ENCODE measurements around the gene TULP4. TPM values are rescaled to one million over a fixed set of nuclear protein-coding genes. Genes with fewer than 3 reads are reported as not detected.

Gene TULP4
- total RNA-seq, 1 experiment from 2014 or later = 52.8 TPM

- H3K4me1 Mint-ChIP-seq = peaks cover 24% of the 10 kb centered on the region
- H3K27me3 Mint-ChIP-seq (ENCODE audit: low read depth) = no peaks in the 10 kb centered on the region
- CTCF ChIA-PET = interaction anchor here (1.5 kb wide), 1 partner anchor 43 kb away, joined by 5 read pairs; no protein-coding TSS in a partner anchor
- H3K9me3 Mint-ChIP-seq = no peaks in the 10 kb centered on the region
- DNase-seq (ENCODE audit: low spot score) (no peak), ATAC-seq (no peak)
- H3K36me3 Mint-ChIP-seq = peaks cover 12% of the 10 kb centered on the region
- POLR2A ChIA-PET = no interaction called here
- TF ChIP-seq, protein P1, sequence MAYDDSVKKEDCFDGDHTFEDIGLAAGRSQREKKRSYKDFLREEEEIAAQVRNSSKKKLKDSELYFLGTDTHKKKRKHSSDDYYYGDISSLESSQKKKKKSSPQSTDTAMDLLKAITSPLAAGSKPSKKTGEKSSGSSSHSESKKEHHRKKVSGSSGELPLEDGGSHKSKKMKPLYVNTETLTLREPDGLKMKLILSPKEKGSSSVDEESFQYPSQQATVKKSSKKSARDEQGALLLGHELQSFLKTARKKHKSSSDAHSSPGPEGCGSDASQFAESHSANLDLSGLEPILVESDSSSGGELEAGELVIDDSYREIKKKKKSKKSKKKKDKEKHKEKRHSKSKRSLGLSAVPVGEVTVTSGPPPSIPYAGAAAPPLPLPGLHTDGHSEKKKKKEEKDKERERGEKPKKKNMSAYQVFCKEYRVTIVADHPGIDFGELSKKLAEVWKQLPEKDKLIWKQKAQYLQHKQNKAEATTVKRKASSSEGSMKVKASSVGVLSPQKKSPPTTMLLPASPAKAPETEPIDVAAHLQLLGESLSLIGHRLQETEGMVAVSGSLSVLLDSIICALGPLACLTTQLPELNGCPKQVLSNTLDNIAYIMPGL (CRISPR knock-in tag; IDR thresholded peaks at IDR 0.05) = no peak
- TF ChIP-seq KAT7 (CRISPR knock-in tag; IDR thresholded peaks at IDR 0.05; ENCODE audit: borderline replicate concordance) (no peak), ZMAT4 (CRISPR knock-in tag; IDR thresholded peaks at IDR 0.05) (no peak), NR1H2 (CRISPR knock-in tag; IDR thresholded peaks at IDR 0.05) (no peak), ESRRA (CRISPR knock-in tag; IDR thresholded peaks at IDR 0.05; ENCODE audit: borderline replicate concordance) (no peak), ZNF425 (CRISPR knock-in tag; conservative IDR thresholded peaks at IDR 0.05) (no peak), SMAD4 (CRISPR knock-in tag; IDR thresholded peaks at IDR 0.05) (no peak), SOX15 (CRISPR knock-in tag; IDR thresholded peaks at IDR 0.05) (no peak), ZNF396 (CRISPR knock-in tag; IDR thresholded peaks at IDR 0.05; ENCODE audit: borderline replicate concordance) (no peak), NFYB (CRISPR knock-in tag; conservative IDR thresholded peaks at IDR 0.05; ENCODE audit: low read depth) (no peak)
- no peak overlapping the region for H3K4me3 Mint-ChIP-seq
- H3K27ac Mint-ChIP-seq = peak overlapping the region; percentile 37; the same call in 1 of the 2 replicates
These were observed 48.1 kb upstream of the TULP4 start for GRCh38 chr6:158264180-158264579.

DNA sequence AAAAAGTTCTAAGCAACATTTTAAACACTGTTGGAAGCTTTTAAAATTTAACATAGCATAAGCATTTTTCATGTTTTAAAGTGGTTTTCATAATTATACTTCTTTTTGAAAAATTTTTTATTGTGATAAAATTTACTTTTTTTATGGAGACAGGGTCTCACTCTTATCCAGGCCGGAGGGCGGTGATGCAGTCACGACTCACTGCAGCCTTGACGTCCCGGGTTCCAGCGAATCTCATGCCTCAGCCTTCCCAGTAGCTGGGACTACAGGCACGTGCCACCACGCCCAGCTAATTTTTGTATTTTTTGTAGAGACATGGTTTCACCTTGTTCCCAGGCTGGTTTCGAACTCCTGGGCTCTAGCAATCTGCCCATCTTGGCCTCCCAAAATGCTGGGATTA lies 46.1 kb upstream of the TULP4 start:
- ATAC-seq (no peak), DNase-seq (ENCODE audit: low spot score) (no peak)
- CTCF ChIA-PET = no interaction called here
- H3K4me1 Mint-ChIP-seq = peaks cover 36% of the 10 kb centered on the region
- H3K36me3 Mint-ChIP-seq = peaks cover 12% of the 10 kb centered on the region
- POLR2A ChIA-PET = no interaction called here
- H3K4me3 Mint-ChIP-seq = no peak overlapping the region
- no peak for TF ChIP-seq RORB (CRISPR knock-in tag; IDR thresholded peaks at IDR 0.05)
- TF ChIP-seq E2F5 (CRISPR knock-in tag; IDR thresholded peaks at IDR 0.05) = no peak
- no peak for TF ChIP-seq ATF1 (CRISPR knock-in tag; IDR thresholded peaks at IDR 0.05)
- TF ChIP-seq, protein P2, sequence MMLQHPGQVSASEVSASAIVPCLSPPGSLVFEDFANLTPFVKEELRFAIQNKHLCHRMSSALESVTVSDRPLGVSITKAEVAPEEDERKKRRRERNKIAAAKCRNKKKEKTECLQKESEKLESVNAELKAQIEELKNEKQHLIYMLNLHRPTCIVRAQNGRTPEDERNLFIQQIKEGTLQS (CRISPR knock-in tag; conservative IDR thresholded peaks at IDR 0.05) = no peak
- TF ChIP-seq ZBTB43 (CRISPR knock-in tag; IDR thresholded peaks at IDR 0.05) = no peak
- H3K27ac Mint-ChIP-seq = no peak overlapping the region
- no peaks in the 10 kb centered on the region for H3K9me3 Mint-ChIP-seq
- H3K27me3 Mint-ChIP-seq (ENCODE audit: low read depth) = no peaks in the 10 kb centered on the region
